ENCODE results near the gene FCER1G.

DNA sequence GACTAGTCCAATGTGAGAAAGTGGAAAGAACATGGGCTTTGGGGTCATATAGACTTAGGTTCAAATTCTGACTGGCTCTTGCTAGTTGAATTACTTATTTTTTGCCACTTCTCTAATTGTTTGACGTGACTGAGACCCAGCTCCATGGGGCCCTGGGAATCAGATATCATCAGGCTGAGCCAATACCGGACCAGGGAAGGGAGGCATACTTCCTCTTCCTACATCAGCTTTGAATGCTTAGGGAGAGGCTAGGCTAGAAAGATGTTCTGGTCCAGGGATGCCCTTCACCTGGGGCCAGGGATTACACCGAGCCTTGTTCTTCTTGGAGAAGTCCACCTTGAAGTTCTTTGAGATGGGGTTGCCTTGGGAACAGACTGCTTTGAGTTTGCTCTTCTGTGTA lies 26.6 kb downstream of the FCER1G start:
- TF ChIP-seq MAX (IDR thresholded peaks at IDR 0.05; ENCODE audit: insufficient read depth, insufficient read length) (no peak), CTCF (IDR thresholded peaks at IDR 0.05; ENCODE audit: extremely low read depth in 1 of 2, insufficient read depth in 1 of 2, low read depth in 1 of 2, low read length in 2 of 2) (no peak)

Measured in endothelial cell of umbilical vein (primary cell).